Measurements from ENCODE around the gene NAT16.

GRCh38 chr7:101185258-101185839, 5.3 kb upstream of the NAT16 start:
- TF ChIP-seq CTCF (IDR thresholded peaks at IDR 0.05) (no peak), POLR2A (IDR thresholded peaks at IDR 0.05) (no peak)
